ENCODE data around the gene SPSB4. TPM values are rescaled to one million over a fixed set of nuclear protein-coding genes. Genes with fewer than 3 reads are reported as not detected.

Gene SPSB4
- total and polyA plus RNA-seq, 7 donors = 0.10 to 1.4 (median 0.44) TPM; not detected in 1

- TF ChIP-seq POLR2AphosphoS5 (IDR thresholded peaks at IDR 0.05) = no peak
- no peak for TF ChIP-seq POLR2A (IDR thresholded peaks at IDR 0.05)
- TF ChIP-seq CTCF (IDR thresholded peaks at IDR 0.05) = no peak
- TF ChIP-seq EP300 (IDR thresholded peaks at IDR 0.05) = no peak
- Histone ChIP-seq H3K4me1 (peaks cover 0 to 20% (median 17%) of the 10 kb centered on the region in 4 donors), H3K9me3 (no peaks in the 10 kb centered on the region), H3K27ac (no peak overlapping the region), H3K4me3 (no peak overlapping the region), H3K27me3 (no peaks in the 10 kb centered on the region), H3K36me3 (no peaks in the 10 kb centered on the region)
- peak; percentile 25 for DNase-seq
- whole genome bisulfite sequencing, 2 donors = 78 to 85% methylated on average over 10 of the region's 10 CpGs
- intact Hi-C loops (cut with DNase I) = no loop called here
Measured at GRCh38 chr3:141081141-141081795, 30.1 kb downstream of the SPSB4 start.

GRCh38 chr3:141082064-141082463, 30.9 kb downstream of the SPSB4 start:
- H3K9me3 ChIP-seq = no peaks in the 10 kb centered on the region
- DNase-seq = peak; percentile 21
- no peak for TF ChIP-seq POLR2AphosphoS5 (IDR thresholded peaks at IDR 0.05)
- no peak for TF ChIP-seq POLR2A (IDR thresholded peaks at IDR 0.05)
- no peak for TF ChIP-seq EP300 (IDR thresholded peaks at IDR 0.05)
- intact Hi-C loops (cut with DNase I) = no loop called here
- 79 to 88% methylated on average over 5 of the region's 5 CpGs for WGBS, 2 donors
- peaks cover 0 to 19% (median 15%) of the 10 kb centered on the region in 4 donors for H3K4me1 ChIP-seq
- H3K4me3 ChIP-seq = no peak overlapping the region
- H3K27ac ChIP-seq = no peak overlapping the region
- no peaks in the 10 kb centered on the region for H3K27me3 ChIP-seq
- no peaks in the 10 kb centered on the region for H3K36me3 ChIP-seq

GRCh38 chr3:141083226-141083625, 32.1 kb downstream of the SPSB4 start:
- no peaks in the 10 kb centered on the region for H3K27me3 ChIP-seq
- intact Hi-C loops (cut with DNase I) = no loop called here
- H3K9me3 ChIP-seq = no peaks in the 10 kb centered on the region
- H3K27ac ChIP-seq = no peak overlapping the region
- peaks cover 0 to 14% (median 10%) of the 10 kb centered on the region in 4 donors for H3K4me1 ChIP-seq
- DNase-seq = no peak
- no peaks in the 10 kb centered on the region for H3K36me3 ChIP-seq
- WGBS, 2 donors = 85 to 90% methylated on average over 6 of the region's 6 CpGs
- H3K4me3 ChIP-seq = no peak overlapping the region
- no peak for TF ChIP-seq CTCF (IDR thresholded peaks at IDR 0.05)
- no peak for TF ChIP-seq POLR2A (IDR thresholded peaks at IDR 0.05)
- no peak for TF ChIP-seq POLR2AphosphoS5 (IDR thresholded peaks at IDR 0.05)
- TF ChIP-seq EP300 (IDR thresholded peaks at IDR 0.05) = no peak

- H3K9me3 ChIP-seq = no peaks in the 10 kb centered on the region
- H3K4me1 ChIP-seq = peaks cover 0 to 14% (median 10%) of the 10 kb centered on the region in 4 donors
- H3K4me3 ChIP-seq = no peak overlapping the region
- H3K27me3 ChIP-seq = no peaks in the 10 kb centered on the region
- WGBS, 2 donors = 68 to 76% methylated on average over 13 of the region's 13 CpGs
- TF ChIP-seq POLR2AphosphoS5 (IDR thresholded peaks at IDR 0.05) (no peak), EP300 (IDR thresholded peaks at IDR 0.05) (no peak), POLR2A (IDR thresholded peaks at IDR 0.05) (no peak), CTCF (IDR thresholded peaks at IDR 0.05) (no peak)
- H3K27ac ChIP-seq = no peak overlapping the region
- intact Hi-C loops (cut with DNase I) = no loop called here
- no peaks in the 10 kb centered on the region for H3K36me3 ChIP-seq
- DNase-seq = no peak
Measured at GRCh38 chr3:141083836-141084649, 32.9 kb downstream of the SPSB4 start.

GRCh38 chr3:141085343-141086070, 34.4 kb downstream of the SPSB4 start:
- Histone ChIP-seq H3K4me1 (peaks cover 0 to 14% (median 10%) of the 10 kb centered on the region in 4 donors), H3K27ac (no peak overlapping the region), H3K27me3 (no peaks in the 10 kb centered on the region), H3K9me3 (no peaks in the 10 kb centered on the region), H3K36me3 (no peaks in the 10 kb centered on the region), H3K4me3 (no peak overlapping the region)
- no peak for TF ChIP-seq EP300 (IDR thresholded peaks at IDR 0.05)
- TF ChIP-seq CTCF (IDR thresholded peaks at IDR 0.05) = no peak
- no peak for TF ChIP-seq POLR2A (IDR thresholded peaks at IDR 0.05)
- TF ChIP-seq POLR2AphosphoS5 (IDR thresholded peaks at IDR 0.05) = no peak
- intact Hi-C loops (cut with DNase I) = no loop called here
- WGBS, 2 donors = 87 to 89% methylated on average over 3 of the region's 3 CpGs
- peak; percentile 44 for DNase-seq
